ENCODE data around the gene CLNS1A. TPM values are rescaled to one million over a fixed set of nuclear protein-coding genes. Genes with fewer than 3 reads are reported as not detected.
"Not testable (repeated sequence)": the region's sequence is repeated elsewhere in the genome, so short reads cannot be mapped to it uniquely, and the experiment has no call there.

Gene CLNS1A
- polyA plus RNA-seq, 1 donor, result 112 TPM

DNA sequence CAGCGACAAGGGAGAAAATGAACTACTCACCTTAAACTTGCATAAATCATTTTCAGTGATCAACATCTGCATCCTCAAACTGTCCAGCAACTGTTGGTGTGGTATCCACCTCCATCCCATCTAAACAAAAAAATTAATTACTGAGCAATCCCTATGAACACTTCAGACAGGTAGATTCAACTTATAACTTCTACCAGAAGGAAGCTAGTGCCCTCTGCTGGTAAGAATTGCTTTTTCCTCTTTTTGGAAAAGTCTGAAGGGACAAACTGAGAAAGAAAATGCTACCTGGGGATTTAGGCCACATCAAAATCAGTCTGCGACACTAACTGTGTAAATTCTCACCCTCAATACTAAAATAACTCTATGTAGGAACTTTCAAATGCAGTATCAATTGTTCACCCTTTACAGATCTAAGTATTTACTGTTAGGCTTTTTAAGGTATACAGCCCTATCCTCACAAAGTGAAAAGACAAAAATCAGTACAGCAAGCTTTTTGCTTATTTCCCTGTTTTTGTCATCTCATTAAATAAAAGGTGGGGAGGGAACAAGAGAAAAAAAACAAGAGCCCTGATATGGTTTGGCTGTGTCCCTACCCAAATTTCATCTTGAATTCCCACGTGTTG lies 17.9 kb downstream of the CLNS1A start:
- no peak for DNase-seq (ENCODE audit: low read depth)

DNA sequence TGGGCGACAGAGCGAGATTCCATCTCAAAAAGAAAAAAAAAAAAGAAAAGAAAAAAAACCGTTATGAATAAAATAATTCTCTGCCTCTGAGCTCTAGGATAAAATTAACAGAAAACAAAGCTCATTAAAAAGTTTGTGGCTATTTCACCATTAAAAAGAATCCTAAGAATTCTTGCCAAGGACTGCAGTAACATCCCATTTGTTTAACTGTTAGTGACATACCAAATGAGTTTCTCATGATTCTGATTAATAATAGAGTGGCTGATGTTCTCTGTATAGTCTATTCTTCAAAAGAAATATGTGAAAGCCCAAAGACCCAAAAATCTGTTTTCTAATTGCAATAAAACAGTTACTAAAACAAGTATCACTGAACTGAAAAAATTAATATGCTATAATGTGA lies 19.7 kb downstream of the CLNS1A start:
- DNase-seq (ENCODE audit: low read depth), result no peak

DNA sequence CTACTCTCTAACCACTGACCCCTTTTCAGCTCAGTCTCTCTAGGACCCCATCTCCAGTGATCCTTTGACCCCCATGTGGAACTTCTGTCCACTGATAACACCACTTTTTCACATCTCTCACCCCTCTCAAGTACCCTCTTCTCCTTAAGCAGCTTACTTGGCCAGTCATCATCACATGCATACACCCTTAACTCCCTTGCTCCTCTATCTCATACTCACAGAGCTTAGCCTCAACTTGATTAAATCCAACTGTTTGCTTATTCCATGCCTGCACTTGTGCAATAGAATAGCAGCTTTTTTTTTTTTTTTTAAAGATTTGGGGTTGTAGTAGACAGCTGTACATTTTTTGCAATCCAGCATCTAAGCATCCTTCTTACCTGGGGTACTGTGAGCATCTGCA lies 25.7 kb downstream of the CLNS1A start:
- DNase-seq (ENCODE audit: low read depth), result no peak

DNA sequence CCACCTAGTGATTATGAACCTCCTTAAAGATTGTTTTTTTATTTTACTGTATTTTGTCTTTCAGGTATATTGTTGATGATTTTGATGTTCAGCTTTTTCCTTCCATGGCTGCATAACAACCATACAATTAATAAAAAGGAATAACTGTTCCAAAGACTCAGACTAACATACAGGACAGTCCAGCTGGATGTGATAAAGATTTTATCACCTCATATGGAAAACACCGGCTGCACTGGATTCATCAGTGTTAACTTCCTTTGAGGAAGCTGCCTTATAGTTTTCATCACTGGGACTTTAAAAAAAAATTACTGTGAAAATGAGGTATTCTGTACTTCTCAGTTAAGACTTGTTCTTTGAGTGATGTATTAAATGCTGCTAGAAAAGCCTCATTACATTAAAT lies 28.4 kb downstream of the CLNS1A start:
- no peak for DNase-seq (ENCODE audit: low read depth)

DNA sequence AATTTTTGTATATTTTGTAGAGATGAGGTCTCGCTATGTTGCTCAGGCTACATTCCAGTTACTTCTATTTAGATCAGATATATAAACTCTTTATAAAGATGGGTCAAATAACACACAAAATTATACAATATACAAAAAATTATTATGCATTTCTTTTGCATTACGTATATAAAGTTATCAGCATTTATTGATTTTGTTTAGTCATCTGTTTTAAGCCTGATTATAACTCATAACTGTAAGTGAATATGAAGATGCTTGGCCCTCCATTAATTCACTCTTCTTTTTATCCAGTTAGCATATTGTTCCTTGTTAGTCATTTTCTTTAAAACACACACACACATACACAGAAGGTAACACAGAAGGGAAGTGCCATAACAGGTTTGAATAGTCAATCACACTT lies 33.3 kb downstream of the CLNS1A start:
- no peak for DNase-seq (ENCODE audit: low read depth)

DNA sequence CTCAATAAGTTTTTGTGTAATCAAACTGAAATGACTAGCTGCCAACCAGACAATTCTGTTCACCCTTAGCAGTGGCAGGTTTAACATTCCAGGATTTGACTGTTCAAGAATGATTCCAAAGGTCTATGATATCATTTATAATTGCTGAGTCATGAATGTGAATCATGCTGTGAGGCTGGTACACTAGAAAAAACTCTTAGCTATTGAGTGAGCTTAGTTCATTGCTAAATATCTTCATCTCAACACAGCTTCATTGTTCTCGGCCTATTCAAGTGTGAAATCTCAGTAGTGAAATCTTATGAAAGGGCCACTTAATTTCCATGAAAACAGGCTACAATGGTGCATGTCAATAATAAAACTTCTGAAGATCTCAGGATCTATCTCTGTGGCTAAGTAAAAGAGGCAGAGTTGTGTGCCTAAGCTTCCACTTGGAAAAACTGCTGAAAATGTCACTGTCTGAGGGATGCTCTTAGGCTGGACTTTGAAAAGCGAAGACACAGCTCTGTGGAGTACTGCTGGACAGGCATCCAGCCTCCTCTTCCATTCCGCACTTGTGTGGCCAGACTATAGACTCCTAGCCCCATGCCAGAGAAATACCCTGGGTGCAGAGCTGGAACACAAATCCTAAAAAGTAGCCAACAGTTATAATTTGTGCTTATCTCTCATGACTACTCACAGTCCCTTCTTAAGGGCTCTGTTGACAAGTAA lies 35.1 kb downstream of the CLNS1A start:
- no peak for DNase-seq (ENCODE audit: low read depth)

DNA sequence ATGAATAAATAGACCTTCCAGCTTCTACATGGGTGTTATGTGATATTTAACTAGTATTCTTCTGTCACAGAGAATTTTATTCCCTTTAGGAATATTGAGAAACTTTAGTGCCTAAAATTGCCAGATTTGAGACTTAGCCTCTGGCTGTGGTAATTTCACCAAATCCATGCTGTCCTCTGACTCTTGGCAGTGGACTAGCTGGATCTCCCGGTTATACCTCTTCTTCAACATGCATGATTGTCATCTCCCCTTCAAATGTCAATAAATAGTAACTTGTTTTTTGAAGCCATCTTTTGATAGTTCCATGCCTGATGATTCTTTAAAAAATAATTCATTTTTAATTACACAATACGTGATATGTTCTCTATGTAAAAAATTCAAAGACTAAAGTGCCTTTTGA lies 39.4 kb downstream of the CLNS1A start:
- DNase-seq (ENCODE audit: low read depth), result no peak

DNA sequence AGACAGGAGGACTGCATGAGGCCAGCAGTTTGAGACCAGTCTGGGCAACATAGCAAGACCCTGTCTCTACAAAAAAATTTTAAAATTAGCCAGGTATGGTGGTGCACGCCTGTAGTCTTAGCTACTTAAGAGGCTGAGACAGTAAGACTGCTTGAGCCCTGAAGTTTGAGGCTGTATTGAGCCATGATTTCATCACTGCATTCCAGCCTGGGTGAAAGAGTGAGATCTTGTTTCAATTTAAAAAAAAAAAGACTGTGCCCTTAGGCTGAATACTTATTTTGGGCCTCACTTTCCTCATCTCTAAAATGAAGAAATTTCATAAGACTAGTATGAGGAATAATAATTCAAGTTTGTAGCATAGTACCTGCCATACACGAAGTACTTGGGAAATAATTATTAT lies 41.0 kb downstream of the CLNS1A start:
- no peak for DNase-seq (ENCODE audit: low read depth)

DNA sequence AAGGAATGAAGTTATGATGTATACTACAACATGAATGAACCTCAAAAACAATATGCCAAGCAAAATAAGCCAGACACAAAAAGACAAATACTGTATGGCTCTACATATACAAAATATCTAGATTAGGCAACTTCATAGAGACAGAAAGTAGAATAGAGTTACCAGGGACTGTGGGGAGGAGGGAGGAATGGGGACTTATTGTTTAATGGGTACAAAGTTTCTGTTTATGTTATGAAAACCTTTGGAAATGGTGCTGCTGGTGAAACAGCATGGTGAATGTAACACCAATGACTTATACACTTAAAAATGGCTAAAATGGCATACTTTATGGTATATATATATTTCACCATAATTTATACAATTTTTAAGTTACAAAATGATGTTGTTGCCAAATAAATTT lies 43.7 kb downstream of the CLNS1A start:
- DNase-seq (ENCODE audit: low read depth), result no peak

DNA sequence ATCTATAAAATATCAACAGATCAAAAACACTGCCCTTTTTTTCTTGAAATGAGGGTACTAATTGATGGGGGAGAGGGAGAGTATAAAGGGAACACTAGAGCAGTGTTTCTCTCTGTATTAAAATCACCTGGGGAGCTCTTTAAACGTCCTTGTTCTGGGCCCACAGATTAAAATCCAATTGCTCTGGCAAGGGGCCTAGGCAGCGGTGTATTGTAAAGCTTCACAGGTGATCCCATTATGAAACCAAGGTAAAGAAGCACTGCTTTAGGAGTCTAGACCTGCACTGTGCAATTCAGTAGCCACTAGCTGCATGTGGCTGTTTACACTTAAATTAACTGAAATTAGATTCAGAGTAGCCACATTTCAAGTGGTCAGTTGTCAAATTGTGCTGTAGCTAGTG lies 44.9 kb downstream of the CLNS1A start:
- DNase-seq (ENCODE audit: low read depth), result no peak

DNA sequence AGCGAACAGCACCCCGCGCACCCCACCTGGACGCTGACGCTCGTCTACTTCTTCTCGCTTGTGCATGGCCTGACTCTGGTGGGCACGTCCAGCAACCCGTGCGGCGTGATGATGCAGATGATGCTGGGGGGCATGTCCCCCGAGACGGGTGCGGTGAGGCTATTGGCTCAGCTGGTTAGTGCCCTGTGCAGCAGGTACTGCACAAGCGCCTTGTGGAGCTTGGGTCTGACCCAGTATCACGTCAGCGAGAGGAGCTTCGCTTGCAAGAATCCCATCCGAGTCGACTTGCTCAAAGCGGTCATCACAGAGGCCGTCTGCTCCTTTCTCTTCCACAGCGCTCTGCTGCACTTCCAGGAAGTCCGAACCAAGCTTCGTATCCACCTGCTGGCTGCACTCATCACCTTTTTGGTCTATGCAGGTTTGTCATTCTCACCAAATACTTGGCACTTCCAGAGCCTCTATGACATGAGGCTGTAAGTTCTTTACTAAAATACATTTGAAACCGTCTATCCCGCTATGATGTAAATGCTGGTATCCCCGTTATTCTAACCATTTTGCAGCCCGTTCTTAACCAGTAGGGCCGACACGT lies 47.3 kb downstream of the CLNS1A start:
- no peak for DNase-seq (ENCODE audit: low read depth)

DNA sequence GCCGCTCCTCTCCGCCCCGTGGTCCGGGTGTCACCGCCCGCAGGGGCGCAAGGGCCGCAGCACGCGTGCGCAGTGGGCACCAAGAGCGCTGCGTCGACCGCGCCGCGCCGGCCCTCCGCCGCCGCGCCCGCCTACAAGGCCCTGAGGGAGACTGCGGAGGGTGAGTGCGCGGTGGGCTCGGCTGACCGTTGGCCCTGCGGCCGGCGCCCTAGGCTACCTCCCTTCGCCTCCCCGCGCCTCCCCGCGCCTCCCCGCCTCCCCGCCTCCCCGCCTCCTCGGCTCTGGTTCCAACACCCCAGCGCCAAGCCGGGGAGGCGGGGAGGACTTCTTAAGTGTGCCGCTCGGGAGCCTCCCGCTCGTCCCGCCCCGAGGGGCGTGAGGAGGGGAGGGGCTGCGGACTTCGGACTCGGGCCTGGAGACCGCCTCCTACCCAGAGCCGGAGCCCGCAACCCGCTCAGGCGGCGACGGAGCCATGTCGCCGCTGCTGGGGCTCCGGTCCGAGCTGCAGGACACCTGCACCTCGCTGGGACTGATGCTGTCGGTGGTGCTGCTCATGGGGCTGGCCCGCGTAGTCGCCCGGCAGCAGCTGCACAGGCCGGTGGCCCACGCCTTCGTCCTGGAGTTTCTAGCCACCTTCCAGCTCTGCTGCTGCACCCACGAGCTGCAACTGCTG lies 47.9 kb downstream of the CLNS1A start, which contains the start of gene AQP11:
Gene AQP11, plus strand, starts transcription at position 433 of the 673 bp plus-strand sequence. Its CDS starts 40 bp downstream, at position 473.
- DNase-seq (ENCODE audit: low read depth), result peak; percentile 60

DNA sequence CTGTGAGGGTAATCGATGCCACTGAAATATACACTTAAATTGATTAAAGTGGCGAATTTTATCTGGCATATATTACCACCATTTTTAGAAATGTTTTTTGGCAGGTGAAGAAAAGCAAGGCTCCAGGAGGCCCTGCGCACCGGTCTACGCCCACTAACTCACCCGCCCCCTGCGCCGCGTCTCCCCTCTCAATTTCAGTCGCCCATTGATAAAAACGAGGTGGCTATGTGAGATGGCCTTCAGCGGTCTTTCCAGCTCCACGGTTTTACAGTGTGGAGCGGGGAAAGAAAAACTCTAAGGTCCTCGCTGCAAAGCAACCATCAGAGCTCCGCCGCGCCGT lies 48.4 kb downstream of the CLNS1A start:
- no peak for DNase-seq (ENCODE audit: low read depth)

DNA sequence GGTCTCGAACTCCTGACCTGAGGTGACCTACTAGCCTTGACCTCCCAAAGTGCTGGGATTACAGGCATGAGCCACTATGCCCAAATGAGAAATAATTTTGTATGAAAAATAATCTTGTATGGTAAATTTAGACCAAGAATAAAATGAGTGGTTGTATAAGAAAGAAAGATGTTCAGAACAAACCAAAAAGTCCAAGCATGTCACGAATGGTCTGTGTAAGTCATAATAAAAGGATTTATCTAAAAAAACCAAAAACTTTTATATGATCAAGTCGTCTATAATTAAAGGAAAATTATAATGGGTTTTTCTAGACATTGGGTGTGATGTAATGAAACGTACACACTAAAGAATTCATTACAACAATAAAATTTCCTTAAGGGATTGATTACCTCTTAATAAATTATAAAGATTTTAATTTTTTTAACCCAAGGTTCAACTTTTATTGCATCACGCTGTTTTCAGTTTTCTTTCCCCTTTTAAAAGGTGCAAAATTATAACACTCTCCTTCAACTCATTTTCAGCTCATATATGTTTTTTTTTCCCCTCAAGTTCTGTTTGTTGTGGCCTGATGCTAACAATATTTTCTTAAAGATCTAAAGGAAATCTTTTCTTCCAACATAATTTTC lies 56.8 kb downstream of the CLNS1A start:
- DNase-seq (ENCODE audit: low read depth), result no peak

DNA sequence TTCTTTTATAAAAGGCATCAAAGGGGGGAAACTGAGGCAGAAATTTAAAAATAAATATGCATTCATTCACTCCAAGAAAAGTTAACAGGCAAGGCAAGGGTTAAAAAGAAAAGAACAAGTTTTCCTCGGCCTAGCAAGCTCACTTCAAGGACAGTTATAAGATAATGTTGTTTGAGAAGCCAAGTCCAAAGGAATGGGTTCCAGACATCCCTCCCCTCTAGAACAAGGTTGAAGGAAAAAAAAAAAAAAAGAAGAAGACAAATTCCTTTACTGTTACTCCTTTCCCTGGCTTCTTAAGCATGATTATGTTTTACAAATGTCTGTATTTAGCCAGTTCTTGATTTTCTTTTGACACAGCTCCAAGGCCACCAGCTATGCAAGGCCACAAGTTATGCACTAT lies 62.2 kb downstream of the CLNS1A start:
- DNase-seq (ENCODE audit: low read depth), result not testable (repeated sequence)

DNA sequence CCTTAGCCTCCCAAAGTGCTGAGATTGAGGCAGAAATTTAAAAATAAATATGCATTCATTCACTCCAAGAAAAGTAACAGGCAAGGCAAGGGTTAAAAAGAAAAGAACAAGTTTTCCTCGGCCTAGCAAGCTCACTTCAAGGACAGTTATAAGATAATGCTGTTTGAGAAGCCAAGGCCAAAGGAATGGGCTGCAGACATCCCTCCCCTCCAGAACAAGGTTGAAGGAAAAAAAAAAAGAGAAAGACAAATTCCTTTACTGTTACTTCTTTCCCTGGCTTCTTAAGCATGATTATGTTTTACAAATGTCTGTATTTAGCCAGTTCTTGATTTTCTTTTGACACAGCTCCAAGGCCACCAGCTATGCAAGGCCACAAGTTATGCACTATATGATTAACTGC lies 66.7 kb downstream of the CLNS1A start:
- not testable (repeated sequence) for DNase-seq (ENCODE audit: low read depth)

DNA sequence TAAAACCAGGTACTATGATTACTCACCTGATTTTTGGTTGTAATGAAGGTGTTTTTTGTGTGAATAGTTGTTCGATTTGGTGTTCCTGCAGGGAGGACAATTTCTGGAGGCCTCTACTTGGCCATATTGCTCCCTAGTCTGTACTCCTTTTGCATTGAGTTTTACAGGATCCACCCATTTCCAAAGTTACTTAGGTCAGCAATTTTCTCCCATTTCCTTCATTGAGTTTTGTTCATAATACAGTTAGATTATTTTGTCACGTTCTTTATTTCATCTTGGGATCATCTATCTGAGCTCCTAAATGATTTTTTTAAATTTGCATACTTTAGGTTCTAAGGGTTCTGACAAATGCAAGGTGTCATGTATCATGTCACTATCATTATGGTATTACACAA lies 67.9 kb downstream of the CLNS1A start:
- DNase-seq (ENCODE audit: low read depth), result no peak

DNA sequence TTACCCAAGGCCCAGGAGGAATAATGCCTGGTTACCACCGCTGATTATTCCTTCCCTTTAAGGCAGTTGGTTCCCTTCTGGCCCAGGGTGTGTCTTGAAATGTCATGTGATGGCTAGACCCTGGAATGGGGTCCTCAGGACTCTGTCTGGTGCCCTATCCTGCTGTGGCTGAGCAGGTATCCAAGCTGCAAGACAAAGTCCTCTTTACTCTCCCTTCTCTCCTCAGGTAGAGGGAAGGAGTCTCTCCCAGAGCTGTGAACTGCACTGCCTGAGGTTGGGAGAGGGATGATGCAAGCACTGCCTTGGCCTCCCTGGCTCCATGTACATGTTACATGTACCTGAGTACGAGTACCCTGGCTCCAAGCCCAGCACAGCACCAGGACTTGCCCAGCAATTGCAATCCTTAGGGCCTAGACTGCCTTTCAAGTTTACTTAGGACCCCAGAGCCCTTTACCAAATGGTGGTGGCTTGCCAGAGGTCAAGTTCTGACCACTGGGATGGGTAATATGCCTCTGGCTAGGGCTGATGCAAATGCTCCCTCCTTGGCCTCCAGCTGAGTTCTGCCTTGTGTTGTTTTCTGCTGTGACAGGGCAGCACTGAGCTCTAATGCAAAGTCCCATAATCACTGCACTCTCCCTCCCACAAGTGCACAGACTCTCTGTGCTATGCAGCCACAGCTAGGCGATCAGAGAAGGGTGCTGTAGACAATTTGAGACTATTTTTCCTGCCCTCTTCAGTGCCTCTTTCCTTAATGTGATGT lies 68.5 kb downstream of the CLNS1A start:
- DNase-seq (ENCODE audit: low read depth), result no peak

DNA sequence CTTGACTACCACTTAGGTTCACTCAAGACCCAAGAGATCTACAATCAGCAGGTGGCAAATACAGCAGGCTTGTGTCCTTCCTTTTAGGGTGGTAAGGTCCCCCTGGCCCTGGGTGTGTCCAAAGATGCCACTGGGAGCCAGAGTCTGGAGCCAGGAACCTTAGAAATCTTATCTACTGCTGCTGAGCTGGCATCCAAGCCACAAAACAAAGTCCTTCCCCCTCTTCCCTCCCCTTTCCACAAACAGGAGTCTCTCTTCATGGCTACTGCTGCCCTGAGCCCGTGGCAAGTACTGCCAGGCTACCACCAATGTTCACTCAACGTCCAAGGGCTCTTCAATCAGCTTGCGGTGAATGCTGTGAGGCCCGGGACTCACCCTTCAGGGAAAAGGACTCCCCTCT lies 69.3 kb downstream of the CLNS1A start:
- DNase-seq (ENCODE audit: low read depth), result no peak

Data from forelimb muscle (tissue), 1 donor.